ENCODE measurements around the gene SAMD10.

DNA sequence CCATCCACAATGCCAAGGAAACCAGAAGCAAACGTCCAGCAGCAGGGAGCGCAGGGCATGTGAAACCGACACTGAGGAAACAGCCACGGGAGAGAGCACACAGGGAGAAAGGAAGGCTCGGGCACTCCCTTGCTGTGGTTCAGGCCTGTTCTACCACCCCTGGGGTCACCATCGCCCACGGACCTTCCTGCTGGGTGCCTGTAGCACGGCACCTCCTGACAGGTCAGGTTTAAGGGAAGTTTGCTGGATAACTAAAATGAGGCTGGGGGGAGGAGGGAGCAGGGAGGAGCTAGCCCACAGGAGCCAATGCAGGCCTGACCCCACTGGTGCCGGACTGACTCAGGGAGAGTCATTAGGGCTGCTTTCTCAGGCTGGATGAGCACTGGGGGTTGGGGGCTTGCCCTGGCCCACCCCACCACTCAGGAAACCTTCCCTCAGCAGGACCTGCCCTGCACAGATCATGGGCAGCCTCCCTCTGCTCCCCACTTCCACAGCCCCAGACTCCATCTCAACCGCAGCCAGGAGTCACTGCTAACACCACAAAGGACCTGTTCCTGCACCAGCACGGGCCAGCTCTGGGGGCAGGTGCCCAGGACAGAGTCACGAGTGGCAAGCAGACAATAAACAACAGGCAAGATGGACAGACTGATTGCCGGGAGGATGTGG lies 25.5 kb downstream of the SAMD10 start:
- TF ChIP-seq POLR2AphosphoS5 (IDR thresholded peaks at IDR 0.05) (no peak), CTCF (IDR thresholded peaks at IDR 0.05) (no peak)
